Testis (tissue), 3 donors: ENCODE results near the gene DPH2. TPM values are rescaled to one million over a fixed set of nuclear protein-coding genes. Genes with fewer than 3 reads are reported as not detected.

ENCODE experiments used
- DNase-seq: peaks from one replicate; pipeline ENCODE4 v3.0.0-alpha.2; 2019
- H3K27ac ChIP-seq, 2 donors: fragments of 200-600 bp; sonication (generic); one replicate each; pipeline ENCODE4 v1.5.1; 2019
- H3K27me3 ChIP-seq: fragments of 200-600 bp; sonication (generic); one replicate; pipeline ENCODE4 v1.5.1; 2019
- H3K36me3 ChIP-seq: fragments of 200-600 bp; sonication (generic); one replicate; pipeline ENCODE4 v1.5.1; 2017; ENCODE audit warnings: low read depth; ENCODE audit errors: missing control alignments
- H3K4me1 ChIP-seq: fragments of 200-600 bp; sonication (generic); one replicate; pipeline ENCODE4 v1.5.1; 2019
- H3K4me3 ChIP-seq, 2 donors: fragments of 200-600 bp; sonication (generic); one replicate each; pipeline ENCODE4 v1.5.1; 2017 to 2019
- H3K9me3 ChIP-seq: fragments of 200-600 bp; sonication (generic); one replicate; pipeline ENCODE4 v1.5.1; 2017
- POLR2A ChIP-seq: fragments of 450-650 bp; IDR thresholded peaks from one replicate; pipeline ENCODE4 v1.6.1; 2017; ENCODE audit warnings: antibody characterized with exemption, mild to moderate bottlenecking, moderate library complexity
- whole genome bisulfite sequencing, 2 donors: methylation state at CpG; one replicate each; pipeline ENCODE4 v1.1.5; 2018; 5-methylcytosine and 5-hydroxymethylcytosine counted together
- intact Hi-C: fragments of 100-400 bp; cut with DNase I; formaldehyde crosslinking; loops from one replicate; pipeline ENCODE4 v1.15.1; 2023; ENCODE audit warnings: low total_unique reads
- polyA plus RNA-seq: library from polyadenylated mRNA; stranded (reverse); fragments of 350-450 nt; fragmentation: Illumina TruSeq; extraction: RNeasy Lipid Tissue Mini Kit (QIAGEN cat#74804); gene quantifications from one replicate; pipeline ENCODE4 v1.2.3, GENCODE V29; 2014; ENCODE audit warnings: low read depth, low replicate concordance; ENCODE audit not compliant: insufficient read depth
- total RNA-seq, 2 donors: library from RNA; depleted of rRNA; stranded (reverse); fragments of >200 nt; gene quantifications; one replicate each; pipeline ENCODE4 v1.2.3, GENCODE V29; 2016
- TF ChIP-seq, protein P1 (sequence below), 3 experiments: fragments of 450-650 bp in 2 of 3; fragments of 200-600 bp in 1 of 3; sonication (generic) in 1 of 3; IDR thresholded peaks; one replicate each; pipeline ENCODE4 v1.5.1; 2016 to 2019; ENCODE audit warnings: antibody characterized with exemption in 3 of 3, mild to moderate bottlenecking in 2 of 3, moderate library complexity in 1 of 3

Gene DPH2
- total and polyA plus RNA-seq, 3 donors from 2014 or later, result 27.6 to 44.7 (median 39.4) TPM

DNA sequence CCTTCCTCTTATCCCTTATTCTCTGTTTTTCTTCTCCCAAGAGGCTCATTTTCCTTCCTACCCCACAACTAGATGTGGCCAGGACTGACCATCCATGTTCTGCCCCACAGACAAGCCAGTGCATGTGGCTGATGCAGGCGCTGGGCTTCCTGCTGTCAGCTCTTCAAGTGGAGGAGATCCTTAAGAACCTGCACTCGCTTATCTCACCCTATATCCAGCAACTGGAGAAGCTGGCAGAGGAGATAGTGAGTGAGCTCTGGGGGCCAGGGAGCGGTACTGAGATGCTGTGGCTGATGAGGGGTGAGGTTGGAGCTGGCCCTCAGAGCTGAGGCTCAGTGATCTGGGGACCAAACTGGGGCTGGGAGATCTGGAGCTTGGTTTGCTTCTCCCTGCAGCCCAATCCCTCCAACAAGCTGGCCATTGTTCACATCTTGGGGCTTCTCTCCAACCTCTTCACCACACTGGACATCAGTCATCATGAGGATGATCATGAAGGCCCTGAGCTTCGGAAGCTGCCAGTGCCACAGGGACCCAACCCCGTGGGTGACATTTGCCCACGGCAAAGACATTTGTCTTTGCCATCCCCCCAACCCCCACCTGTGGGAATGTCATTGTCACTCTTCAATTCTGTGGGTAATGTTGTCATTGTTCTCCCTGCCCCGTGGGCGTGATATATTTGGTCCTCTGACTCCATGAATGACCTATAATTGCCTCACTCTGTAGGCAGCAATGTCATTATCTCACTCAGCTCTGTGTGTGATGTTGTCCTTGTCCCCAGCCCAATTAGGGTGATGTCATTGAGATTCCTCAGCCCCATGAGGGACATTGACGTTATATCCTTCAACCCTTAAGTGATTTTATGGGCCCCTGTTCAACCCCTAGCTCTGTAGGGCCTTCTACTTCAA is 11.2 kb upstream of the DPH2 start:
- 92 to 94% methylated on average over 9 of the region's 9 CpGs for WGBS, 2 donors
- no peak overlapping the region for H3K4me3 ChIP-seq
- DNase-seq, result no peak
- no peaks in the 10 kb centered on the region for H3K27me3 ChIP-seq
- no peak for TF ChIP-seq POLR2A
- H3K4me1 ChIP-seq, result no peaks in the 10 kb centered on the region
- intact Hi-C loops, result no loop called here
- H3K9me3 ChIP-seq, result no peaks in the 10 kb centered on the region
- H3K36me3 ChIP-seq, result no peaks in the 10 kb centered on the region
- no peak overlapping the region for H3K27ac ChIP-seq

DNA sequence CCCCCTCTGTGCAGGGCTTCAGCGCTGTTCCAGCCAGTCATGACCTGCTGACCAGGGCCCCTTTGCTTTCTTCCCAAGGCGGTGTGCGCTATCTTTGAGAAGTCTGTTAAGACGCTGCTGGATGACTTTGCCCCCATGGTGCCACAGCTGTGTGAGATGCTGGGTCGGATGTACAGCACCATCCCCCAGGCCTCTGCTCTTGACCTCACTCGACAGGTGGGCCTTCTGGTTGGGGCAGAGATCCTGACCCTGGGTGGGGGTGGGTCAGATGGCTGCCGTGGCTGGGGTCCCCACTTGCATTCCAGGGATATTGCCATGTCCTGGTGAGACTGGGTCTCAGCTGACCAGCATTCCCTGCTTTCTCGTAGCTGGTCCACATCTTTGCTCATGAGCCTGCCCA is 9.0 kb upstream of the DPH2 start:
- no peaks in the 10 kb centered on the region for H3K36me3 ChIP-seq
- H3K27me3 ChIP-seq, result no peaks in the 10 kb centered on the region
- no peak for TF ChIP-seq POLR2A
- TF ChIP-seq, protein P1, sequence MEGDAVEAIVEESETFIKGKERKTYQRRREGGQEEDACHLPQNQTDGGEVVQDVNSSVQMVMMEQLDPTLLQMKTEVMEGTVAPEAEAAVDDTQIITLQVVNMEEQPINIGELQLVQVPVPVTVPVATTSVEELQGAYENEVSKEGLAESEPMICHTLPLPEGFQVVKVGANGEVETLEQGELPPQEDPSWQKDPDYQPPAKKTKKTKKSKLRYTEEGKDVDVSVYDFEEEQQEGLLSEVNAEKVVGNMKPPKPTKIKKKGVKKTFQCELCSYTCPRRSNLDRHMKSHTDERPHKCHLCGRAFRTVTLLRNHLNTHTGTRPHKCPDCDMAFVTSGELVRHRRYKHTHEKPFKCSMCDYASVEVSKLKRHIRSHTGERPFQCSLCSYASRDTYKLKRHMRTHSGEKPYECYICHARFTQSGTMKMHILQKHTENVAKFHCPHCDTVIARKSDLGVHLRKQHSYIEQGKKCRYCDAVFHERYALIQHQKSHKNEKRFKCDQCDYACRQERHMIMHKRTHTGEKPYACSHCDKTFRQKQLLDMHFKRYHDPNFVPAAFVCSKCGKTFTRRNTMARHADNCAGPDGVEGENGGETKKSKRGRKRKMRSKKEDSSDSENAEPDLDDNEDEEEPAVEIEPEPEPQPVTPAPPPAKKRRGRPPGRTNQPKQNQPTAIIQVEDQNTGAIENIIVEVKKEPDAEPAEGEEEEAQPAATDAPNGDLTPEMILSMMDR (IDR thresholded peaks at IDR 0.05), result no peak
- intact Hi-C loops, result no loop called here
- DNase-seq, result no peak
- no peak overlapping the region for H3K27ac ChIP-seq
- no peaks in the 10 kb centered on the region for H3K4me1 ChIP-seq
- 89 to 95% methylated on average over 3 to 8 of the region's 8 CpGs for WGBS, 2 donors
- H3K9me3 ChIP-seq, result no peaks in the 10 kb centered on the region
- no peak overlapping the region for H3K4me3 ChIP-seq

DNA sequence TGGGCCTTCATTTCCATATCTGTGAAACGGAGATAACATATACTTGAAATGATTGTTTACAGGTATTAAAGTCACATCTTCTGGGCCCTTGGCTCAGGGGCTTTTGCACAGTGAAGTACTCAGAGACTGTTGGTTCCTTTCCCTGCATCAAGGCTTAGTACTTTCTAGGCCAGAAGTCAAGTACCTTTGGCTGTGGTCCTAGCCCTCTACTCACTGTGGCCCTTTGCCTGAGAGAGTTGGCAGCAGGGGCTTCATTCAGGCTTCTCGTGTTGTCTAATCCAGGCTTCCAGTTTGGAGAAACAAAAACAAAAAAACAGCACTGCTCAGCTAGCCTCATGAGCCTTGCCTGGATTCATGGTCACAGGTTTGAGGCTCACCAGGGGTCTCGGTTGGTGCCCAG is 8.1 kb upstream of the DPH2 start:
- H3K4me1 ChIP-seq, result no peaks in the 10 kb centered on the region
- H3K36me3 ChIP-seq, result no peaks in the 10 kb centered on the region
- H3K4me3 ChIP-seq, result no peak overlapping the region
- WGBS, 2 donors, result 82 to 92% methylated on average over 3 of the region's 3 CpGs
- H3K27ac ChIP-seq, result no peak overlapping the region
- intact Hi-C loops, result no loop called here
- H3K27me3 ChIP-seq, result no peaks in the 10 kb centered on the region
- no peaks in the 10 kb centered on the region for H3K9me3 ChIP-seq
- no peak for DNase-seq
- TF ChIP-seq, protein P1 (IDR thresholded peaks at IDR 0.05), result no peak
- TF ChIP-seq POLR2A, result no peak

DNA sequence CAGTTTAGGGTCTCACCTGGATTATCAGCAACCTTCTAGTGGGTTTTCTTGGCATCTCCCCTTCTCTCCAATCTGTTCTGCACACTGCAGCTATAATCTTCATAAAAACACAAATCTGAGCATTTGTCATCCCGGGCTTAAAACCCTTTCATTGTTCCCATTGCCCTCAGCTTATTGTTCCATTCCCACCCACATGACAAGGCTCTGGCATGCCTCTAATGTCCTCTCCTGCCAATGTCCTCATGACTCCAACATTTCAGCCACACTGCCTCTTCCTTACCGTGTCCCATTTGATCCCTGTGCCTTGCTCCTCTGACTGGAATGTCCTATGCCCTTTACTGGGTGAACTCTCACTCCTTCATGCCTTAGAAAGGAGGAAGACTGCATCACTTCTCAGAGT is 7.5 kb upstream of the DPH2 start:
- Histone ChIP-seq H3K9me3 (no peaks in the 10 kb centered on the region), H3K27ac (no peak overlapping the region), H3K4me3 (no peak overlapping the region), H3K27me3 (no peaks in the 10 kb centered on the region), H3K36me3 (no peaks in the 10 kb centered on the region), H3K4me1 (no peaks in the 10 kb centered on the region)
- intact Hi-C loops, result no loop called here
- no peak for TF ChIP-seq POLR2A
- TF ChIP-seq, protein P1 (IDR thresholded peaks at IDR 0.05), result no peak
- DNase-seq, result no peak
- WGBS, 2 donors, result 89 to 96% methylated on average over 2 of the region's 2 CpGs

DNA sequence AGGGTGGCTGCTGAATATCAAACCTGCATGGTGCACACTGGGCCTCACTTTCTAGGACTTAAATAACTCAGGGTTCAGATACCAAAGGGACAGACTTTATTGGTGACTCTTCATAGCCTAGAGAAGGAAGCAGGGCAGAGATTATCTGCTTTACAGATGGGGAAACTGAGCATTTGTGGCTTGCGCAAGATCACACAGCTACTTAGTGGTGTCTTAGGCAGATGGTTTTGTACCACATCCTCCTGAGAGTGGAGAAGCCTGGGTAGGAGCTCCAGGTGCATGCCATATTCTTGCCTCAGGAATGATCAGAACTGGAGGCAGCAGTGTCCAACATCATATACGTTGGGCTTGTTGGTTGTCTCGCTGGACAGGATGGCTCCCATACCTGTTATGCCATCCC is 6.8 kb upstream of the DPH2 start:
- DNase-seq, result no peak
- H3K27me3 ChIP-seq, result no peaks in the 10 kb centered on the region
- no peak overlapping the region for H3K27ac ChIP-seq
- H3K4me1 ChIP-seq, result no peaks in the 10 kb centered on the region
- no peaks in the 10 kb centered on the region for H3K36me3 ChIP-seq
- WGBS, 2 donors, result 93 to 100% methylated on average over 1 to 3 of the region's 3 CpGs
- H3K4me3 ChIP-seq, result no peak overlapping the region
- intact Hi-C loops, result no loop called here
- no peaks in the 10 kb centered on the region for H3K9me3 ChIP-seq
- TF ChIP-seq POLR2A, result no peak
- TF ChIP-seq, protein P1 (IDR thresholded peaks at IDR 0.05), result no peak
